IgD-negative memory B cell (primary cell): ENCODE data around the gene CPNE1. TPM values are rescaled to one million over a fixed set of nuclear protein-coding genes. Genes with fewer than 3 reads are reported as not detected.
"Not testable (repeated sequence)": the region's sequence is repeated elsewhere in the genome, so short reads cannot be mapped to it uniquely, and the experiment has no call there.

ENCODE experiments used
- H3K27ac Mint-ChIP-seq, 3 donors: one replicate each; pipeline ENCODE4 v1.8.0; 2020 to 2022; ENCODE audit warnings: mild to moderate bottlenecking in 3 of 3, mixed read lengths in 3 of 3, moderate library complexity in 1 of 3
- H3K27me3 Mint-ChIP-seq: one replicate; pipeline ENCODE4 v1.8.0; 2021; ENCODE audit warnings: mixed read lengths
- H3K36me3 Mint-ChIP-seq: one replicate; pipeline ENCODE4 v1.8.0; 2020; ENCODE audit warnings: mild to moderate bottlenecking, mixed read lengths
- H3K4me1 Mint-ChIP-seq, 3 donors: one replicate each; pipeline ENCODE4 v1.8.0; 2020 to 2022; ENCODE audit warnings: mixed read lengths in 3 of 3, mild to moderate bottlenecking in 1 of 3
- H3K4me3 Mint-ChIP-seq, 4 donors: one replicate each; pipeline ENCODE4 v1.8.0; 2020 to 2022; ENCODE audit warnings: mild to moderate bottlenecking in 4 of 4, mixed read lengths in 4 of 4, moderate library complexity in 3 of 4
- H3K9me3 Mint-ChIP-seq, 3 donors: one replicate each; pipeline ENCODE4 v1.8.0; 2020 to 2021; ENCODE audit warnings: mixed read lengths in 3 of 3, mild to moderate bottlenecking in 1 of 3
- polyA plus RNA-seq: library from polyadenylated mRNA; unstranded; fragments of 300-500 nt; fragmentation: Illumina TruSeq; gene quantifications from one replicate; pipeline ENCODE4 v1.2.3, GENCODE V29; 2021

The CPNE1 gene
- polyA plus RNA-seq, 1 donor from 2014 or later, result 306 TPM

- Mint-ChIP-seq H3K4me3 (peak overlapping the region; percentile 9 to 95 (median 65)), H3K36me3 (peaks cover 1% of the 10 kb centered on the region), H3K9me3 (no peaks in the 10 kb centered on the region), H3K4me1 (peaks cover 18 to 30% (median 25%) of the 10 kb centered on the region in 3 donors), H3K27me3 (no peaks in the 10 kb centered on the region), H3K27ac (peak overlapping the region; percentile 69 to 92 (median 86))
Measured at GRCh38 chr20:35702051-35702823, 37.5 kb upstream of the CPNE1 start.

- Mint-ChIP-seq H3K27me3 (no peaks in the 10 kb centered on the region), H3K27ac (peak overlapping the region; percentile 71 to 86 (median 86)), H3K36me3 (peaks cover 1% of the 10 kb centered on the region), H3K4me1 (peaks cover 19 to 30% (median 26%) of the 10 kb centered on the region in 3 donors), H3K4me3 (peak overlapping the region; percentile 68 to 95 (median 84)), H3K9me3 (no peaks in the 10 kb centered on the region)
Measured at GRCh38 chr20:35700625-35701148, 36.0 kb upstream of the CPNE1 start.

- peaks cover 21 to 32% (median 30%) of the 10 kb centered on the region in 3 donors for H3K4me1 Mint-ChIP-seq
- H3K36me3 Mint-ChIP-seq, result peaks cover 3% of the 10 kb centered on the region
- H3K9me3 Mint-ChIP-seq, result no peaks in the 10 kb centered on the region
- H3K27me3 Mint-ChIP-seq, result no peaks in the 10 kb centered on the region
- peak overlapping the region; percentile 94 to 96 (median 95) for H3K4me3 Mint-ChIP-seq
- peak overlapping the region; percentile 86 to 97 (median 97) for H3K27ac Mint-ChIP-seq
Measured at GRCh38 chr20:35699957-35700624, 35.4 kb upstream of the CPNE1 start.

GRCh38 chr20:35699127-35699956 is 34.6 kb upstream of the CPNE1 start, which contains the start of the genes NFS1 and ROMO1:
Gene NFS1 (minus strand): TSS chr20:35699352. CDS start chr20:35699288, 64 bp downstream.
Gene ROMO1 (plus strand): TSS chr20:35699405. CDS start chr20:35699633, 228 bp downstream.
- Mint-ChIP-seq H3K27ac (peak within 1 kb of the TSS; percentile 86 to 97 (median 97)), H3K9me3 (no peaks in the 10 kb centered on the region), H3K4me3 (peak within 1 kb of the TSS; percentile 94 to 96 (median 95)), H3K4me1 (peaks cover 21 to 32% (median 30%) of the 10 kb centered on the region in 3 donors), H3K36me3 (peaks cover 3% of the 10 kb centered on the region), H3K27me3 (no peaks in the 10 kb centered on the region)

- no peaks in the 10 kb centered on the region for H3K27me3 Mint-ChIP-seq
- peaks cover 3% of the 10 kb centered on the region for H3K36me3 Mint-ChIP-seq
- H3K4me1 Mint-ChIP-seq, result peaks cover 21 to 32% (median 30%) of the 10 kb centered on the region in 3 donors
- peak overlapping the region; percentile 84 to 97 (median 86) for H3K27ac Mint-ChIP-seq
- H3K4me3 Mint-ChIP-seq, result peak overlapping the region; percentile 94 to 96 (median 95)
- H3K9me3 Mint-ChIP-seq, result no peaks in the 10 kb centered on the region
Measured at GRCh38 chr20:35698298-35699126, 33.8 kb upstream of the CPNE1 start.

GRCh38 chr20:35697696-35698297 is 33.1 kb upstream of the CPNE1 start:
- H3K36me3 Mint-ChIP-seq, result peaks cover 3% of the 10 kb centered on the region
- H3K27me3 Mint-ChIP-seq, result no peaks in the 10 kb centered on the region
- peak overlapping the region in 2 of 3 donors; percentile 84 to 86 for H3K27ac Mint-ChIP-seq
- peak overlapping the region; percentile 94 to 96 (median 95) for H3K4me3 Mint-ChIP-seq
- H3K4me1 Mint-ChIP-seq, result peaks cover 21 to 32% (median 30%) of the 10 kb centered on the region in 3 donors
- H3K9me3 Mint-ChIP-seq, result no peaks in the 10 kb centered on the region

GRCh38 chr20:35695978-35696377 is 31.3 kb upstream of the CPNE1 start:
- Mint-ChIP-seq H3K27me3 (no peaks in the 10 kb centered on the region), H3K4me1 (peaks cover 21 to 28% (median 25%) of the 10 kb centered on the region in 3 donors), H3K9me3 (no peaks in the 10 kb centered on the region), H3K36me3 (peaks cover 1% of the 10 kb centered on the region), H3K27ac (peak overlapping the region in 1 of 3 donors; percentile 30), H3K4me3 (peak overlapping the region in 2 of 4 donors; percentile 30 to 50)

GRCh38 chr20:35695245-35695749 is 30.6 kb upstream of the CPNE1 start:
- H3K36me3 Mint-ChIP-seq, result peaks cover 1% of the 10 kb centered on the region
- H3K4me3 Mint-ChIP-seq, result peak overlapping the region in 2 of 4 donors; percentile 30 to 47
- peak overlapping the region in 1 of 3 donors; percentile 53 for H3K27ac Mint-ChIP-seq
- no peaks in the 10 kb centered on the region for H3K9me3 Mint-ChIP-seq
- no peaks in the 10 kb centered on the region for H3K27me3 Mint-ChIP-seq
- peaks cover 21 to 23% (median 22%) of the 10 kb centered on the region in 3 donors for H3K4me1 Mint-ChIP-seq

GRCh38 chr20:35690265-35690664 is 25.6 kb upstream of the CPNE1 start:
- peaks cover 0 to under 1% (median 0%) of the 10 kb centered on the region in 3 donors for H3K4me1 Mint-ChIP-seq
- peak overlapping the region in 1 of 3 donors; percentile 28 for H3K27ac Mint-ChIP-seq
- H3K27me3 Mint-ChIP-seq, result no peaks in the 10 kb centered on the region
- H3K4me3 Mint-ChIP-seq, result no peak overlapping the region
- no peaks in the 10 kb centered on the region for H3K9me3 Mint-ChIP-seq
- H3K36me3 Mint-ChIP-seq, result peaks cover 6% of the 10 kb centered on the region

- H3K4me3 Mint-ChIP-seq, H3K36me3 Mint-ChIP-seq, H3K4me1 Mint-ChIP-seq, H3K27ac Mint-ChIP-seq, H3K9me3 Mint-ChIP-seq, H3K27me3 Mint-ChIP-seq: not testable (repeated sequence)
Measured at GRCh38 chr20:35686872-35687271, 22.2 kb upstream of the CPNE1 start.

- not testable (repeated sequence) for H3K27ac Mint-ChIP-seq, H3K27me3 Mint-ChIP-seq
Measured at GRCh38 chr20:35685368-35685767, 20.7 kb upstream of the CPNE1 start.

GRCh38 chr20:35681960-35682359 is 17.3 kb upstream of the CPNE1 start:
- peaks cover 6 to 13% (median 11%) of the 10 kb centered on the region in 3 donors for H3K4me1 Mint-ChIP-seq
- H3K36me3 Mint-ChIP-seq, result no peaks in the 10 kb centered on the region
- H3K27me3 Mint-ChIP-seq, result no peaks in the 10 kb centered on the region
- H3K9me3 Mint-ChIP-seq, result no peaks in the 10 kb centered on the region
- no peak overlapping the region for H3K4me3 Mint-ChIP-seq
- H3K27ac Mint-ChIP-seq, result no peak overlapping the region

More at GRCh38 chr20:35685368-35685767, 20.7 kb upstream of the CPNE1 start:
- not testable (repeated sequence) for H3K4me1 Mint-ChIP-seq, H3K9me3 Mint-ChIP-seq, H3K4me3 Mint-ChIP-seq, H3K36me3 Mint-ChIP-seq
